ENCODE results near the gene PLA2G4E.

GRCh38 chr15:41937568-41937923 lies 83.3 kb downstream of the PLA2G4E start:
- no peak for TF ChIP-seq CTCF (IDR thresholded peaks at IDR 0.05)
- TF ChIP-seq POLR2A (IDR thresholded peaks at IDR 0.05) = no peak
- no peak for TF ChIP-seq POLR2AphosphoS5 (IDR thresholded peaks at IDR 0.05)
- TF ChIP-seq EP300 (IDR thresholded peaks at IDR 0.05) = no peak
